ENCODE results near the gene DENND1A. TPM values are rescaled to one million over a fixed set of nuclear protein-coding genes. Genes with fewer than 3 reads are reported as not detected.
"Not testable (repeated sequence)": the region's sequence is repeated elsewhere in the genome, so short reads cannot be mapped to it uniquely, and the experiment has no call there.

DENND1A gene
- total RNA-seq, 1 experiment from 2014 or later, result 13.0 TPM

DNA sequence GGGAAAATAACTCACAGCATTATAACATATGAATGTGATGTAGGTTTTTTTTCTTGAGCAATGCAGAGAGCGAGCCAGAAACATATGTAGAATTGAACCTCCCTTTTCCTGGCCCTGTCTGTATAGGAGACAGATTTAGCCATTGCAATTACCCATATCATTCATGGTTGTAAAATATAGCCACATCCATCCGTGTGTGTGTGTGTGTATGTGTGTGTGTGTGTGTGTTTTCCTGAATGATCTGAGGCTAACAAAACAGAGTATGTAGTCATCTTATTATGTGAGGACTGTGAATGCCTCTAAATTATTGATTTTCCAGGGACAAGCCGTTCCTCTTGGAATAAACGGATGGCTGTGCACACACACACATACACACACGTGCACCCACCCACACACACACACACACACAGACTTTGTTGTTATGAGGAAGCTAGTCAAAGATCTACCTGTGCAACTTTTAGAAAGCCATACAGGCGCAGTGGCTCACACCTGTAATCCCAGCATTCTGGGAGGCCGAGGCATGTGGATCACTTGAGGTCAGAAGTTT is 11.7 kb upstream of the DENND1A start:
- TF ChIP-seq, protein P1, sequence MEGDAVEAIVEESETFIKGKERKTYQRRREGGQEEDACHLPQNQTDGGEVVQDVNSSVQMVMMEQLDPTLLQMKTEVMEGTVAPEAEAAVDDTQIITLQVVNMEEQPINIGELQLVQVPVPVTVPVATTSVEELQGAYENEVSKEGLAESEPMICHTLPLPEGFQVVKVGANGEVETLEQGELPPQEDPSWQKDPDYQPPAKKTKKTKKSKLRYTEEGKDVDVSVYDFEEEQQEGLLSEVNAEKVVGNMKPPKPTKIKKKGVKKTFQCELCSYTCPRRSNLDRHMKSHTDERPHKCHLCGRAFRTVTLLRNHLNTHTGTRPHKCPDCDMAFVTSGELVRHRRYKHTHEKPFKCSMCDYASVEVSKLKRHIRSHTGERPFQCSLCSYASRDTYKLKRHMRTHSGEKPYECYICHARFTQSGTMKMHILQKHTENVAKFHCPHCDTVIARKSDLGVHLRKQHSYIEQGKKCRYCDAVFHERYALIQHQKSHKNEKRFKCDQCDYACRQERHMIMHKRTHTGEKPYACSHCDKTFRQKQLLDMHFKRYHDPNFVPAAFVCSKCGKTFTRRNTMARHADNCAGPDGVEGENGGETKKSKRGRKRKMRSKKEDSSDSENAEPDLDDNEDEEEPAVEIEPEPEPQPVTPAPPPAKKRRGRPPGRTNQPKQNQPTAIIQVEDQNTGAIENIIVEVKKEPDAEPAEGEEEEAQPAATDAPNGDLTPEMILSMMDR (IDR thresholded peaks at IDR 0.05; ENCODE audit: unreplicated experiment), result no peak
- no peak overlapping the region for H3K4me3 Mint-ChIP-seq (ENCODE audit: low read depth, unreplicated experiment)
- peaks cover 12% of the 10 kb centered on the region for H3K27me3 Mint-ChIP-seq (ENCODE audit: unreplicated experiment)
- H3K4me1 Mint-ChIP-seq (ENCODE audit: low read depth, unreplicated experiment), result no peaks in the 10 kb centered on the region
- no peaks in the 10 kb centered on the region for H3K36me3 Mint-ChIP-seq (ENCODE audit: insufficient read depth, unreplicated experiment)
- no peaks in the 10 kb centered on the region for H3K9me3 Mint-ChIP-seq (ENCODE audit: low read depth, unreplicated experiment)
- no peak for DNase-seq
- no TSS peak for BruUV-seq (replicated peaks)
- intact Hi-C loops (cut with micrococcal nuclease; ENCODE audit: unreplicated experiment), result no loop called here
- CTCF ChIA-PET, result no interaction called here
- no peak overlapping the region for H3K27ac Mint-ChIP-seq (ENCODE audit: unreplicated experiment)

DNA sequence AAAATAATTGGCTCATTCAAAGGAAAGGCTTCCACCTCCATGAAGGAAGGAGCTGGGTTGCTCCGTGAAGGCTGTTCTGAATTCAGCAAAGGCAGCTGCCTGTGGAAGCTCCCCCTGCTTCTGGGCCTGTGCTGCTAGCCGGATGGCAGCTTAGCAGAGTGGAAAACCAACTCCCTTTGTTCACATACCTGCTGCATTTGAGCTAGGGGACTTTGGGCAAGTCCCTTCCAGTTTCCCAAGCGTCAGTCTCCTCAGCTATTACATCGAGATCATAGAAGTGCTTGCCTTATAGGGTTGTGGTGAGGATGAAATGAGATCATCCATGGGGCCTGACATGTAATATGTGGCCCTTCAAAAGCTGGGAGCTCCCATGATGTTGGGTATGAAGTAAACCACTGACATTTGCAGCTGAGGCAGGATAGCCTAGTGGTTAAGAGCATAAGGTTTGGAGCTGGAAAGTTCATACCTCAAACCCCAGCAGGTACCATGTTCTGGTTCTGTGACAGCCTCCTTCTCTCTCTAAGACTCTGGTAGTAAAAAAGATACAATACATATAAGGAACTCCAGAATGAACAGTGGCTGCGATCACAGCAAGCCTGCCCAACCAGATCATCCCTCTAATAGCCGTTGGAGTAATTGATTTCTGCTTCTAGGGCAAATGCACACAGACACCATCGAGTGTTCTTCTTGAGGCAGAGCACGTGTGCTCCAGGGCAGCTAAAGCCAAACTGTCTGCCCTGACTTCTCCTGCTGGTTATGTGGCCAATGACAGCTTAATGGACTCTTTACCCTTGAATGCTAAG is 11.0 kb upstream of the DENND1A start:
- Mint-ChIP-seq H3K4me3 (ENCODE audit: low read depth, unreplicated experiment) (no peak overlapping the region), H3K36me3 (ENCODE audit: insufficient read depth, unreplicated experiment) (no peaks in the 10 kb centered on the region), H3K9me3 (ENCODE audit: low read depth, unreplicated experiment) (no peaks in the 10 kb centered on the region), H3K27ac (ENCODE audit: unreplicated experiment) (no peak overlapping the region), H3K27me3 (ENCODE audit: unreplicated experiment) (peaks cover 12% of the 10 kb centered on the region), H3K4me1 (ENCODE audit: low read depth, unreplicated experiment) (no peaks in the 10 kb centered on the region)
- intact Hi-C loops (cut with micrococcal nuclease; ENCODE audit: unreplicated experiment), result no loop called here
- CTCF ChIA-PET, result no interaction called here
- DNase-seq, result no peak
- no TSS peak for BruUV-seq (replicated peaks)
- TF ChIP-seq, protein P1 (IDR thresholded peaks at IDR 0.05; ENCODE audit: unreplicated experiment), result no peak

DNA sequence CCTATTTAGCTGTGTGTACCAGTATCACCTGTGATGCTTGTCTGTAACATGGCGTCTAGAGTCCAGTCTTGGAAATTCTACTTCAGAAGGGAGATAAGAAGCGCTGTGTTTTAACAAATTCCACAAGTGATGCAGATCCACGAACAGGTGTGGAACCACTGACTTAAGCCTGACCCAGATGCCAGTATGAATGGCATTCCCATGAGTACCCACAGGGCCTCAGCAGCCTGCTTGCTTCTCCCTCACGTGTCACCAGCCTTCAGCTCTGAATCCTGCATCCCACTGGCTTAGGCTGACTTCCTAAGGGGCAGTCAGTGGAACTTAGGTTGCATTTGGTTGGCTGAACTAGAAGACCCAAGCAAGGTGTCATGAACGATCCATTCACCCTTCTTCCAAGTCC is 8.5 kb upstream of the DENND1A start:
- intact Hi-C loops (cut with micrococcal nuclease; ENCODE audit: unreplicated experiment), result no loop called here
- H3K36me3 Mint-ChIP-seq (ENCODE audit: insufficient read depth, unreplicated experiment), result no peaks in the 10 kb centered on the region
- no peak overlapping the region for H3K4me3 Mint-ChIP-seq (ENCODE audit: low read depth, unreplicated experiment)
- TF ChIP-seq, protein P1 (IDR thresholded peaks at IDR 0.05; ENCODE audit: unreplicated experiment), result no peak
- peaks cover 11% of the 10 kb centered on the region for H3K4me1 Mint-ChIP-seq (ENCODE audit: low read depth, unreplicated experiment)
- CTCF ChIA-PET, result no interaction called here
- no peaks in the 10 kb centered on the region for H3K9me3 Mint-ChIP-seq (ENCODE audit: low read depth, unreplicated experiment)
- DNase-seq, result no peak
- peaks cover 12% of the 10 kb centered on the region for H3K27me3 Mint-ChIP-seq (ENCODE audit: unreplicated experiment)
- no peak overlapping the region for H3K27ac Mint-ChIP-seq (ENCODE audit: unreplicated experiment)
- no TSS peak for BruUV-seq (replicated peaks)

DNA sequence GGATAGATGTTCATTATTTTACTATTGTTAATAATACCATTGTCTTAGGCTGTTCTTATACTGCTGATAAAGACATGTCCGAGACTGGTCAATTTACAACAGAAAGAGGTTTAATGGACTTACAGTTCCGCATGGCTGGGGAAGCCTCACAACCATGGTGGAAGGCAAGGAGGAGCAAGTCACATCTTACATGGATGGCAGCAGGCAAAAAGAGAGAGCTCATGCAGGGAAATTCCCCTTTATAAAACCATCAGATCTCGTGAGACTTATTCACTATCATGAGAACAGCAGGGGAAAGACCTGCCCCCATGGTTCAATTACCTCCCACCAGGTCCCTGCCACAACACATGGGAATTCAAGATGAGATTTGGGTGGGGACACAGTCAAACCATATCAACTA is 6.6 kb upstream of the DENND1A start:
- H3K4me3 Mint-ChIP-seq (ENCODE audit: low read depth, unreplicated experiment); DNase-seq; BruUV-seq (replicated peaks); H3K36me3 Mint-ChIP-seq (ENCODE audit: insufficient read depth, unreplicated experiment); intact Hi-C loops (cut with micrococcal nuclease; ENCODE audit: unreplicated experiment); CTCF ChIA-PET; H3K27ac Mint-ChIP-seq (ENCODE audit: unreplicated experiment); H3K9me3 Mint-ChIP-seq (ENCODE audit: low read depth, unreplicated experiment): not testable (repeated sequence)
- Mint-ChIP-seq H3K4me1 (ENCODE audit: low read depth, unreplicated experiment) (peaks cover 20% of the 10 kb centered on the region), H3K27me3 (ENCODE audit: unreplicated experiment) (peaks cover 12% of the 10 kb centered on the region)

All from Calu3 (cell line).